GM20000 (cell line): Measurements from ENCODE around the gene ZNF775.
A peak's percentile ranks its signal among the peaks of the same experiment; 100 is the strongest.

Experiments used
- DNase-seq: peaks from one replicate; pipeline ENCODE4 v3.0.0; 2012; ENCODE audit warnings: low spot score
- CTCF ChIP-seq: IDR thresholded peaks from 2 replicates; pipeline ENCODE4 v1.5.1; 2012; ENCODE audit warnings: mild to moderate bottlenecking, control low read depth; ENCODE audit errors: extremely low read depth, missing control alignments

Gene ZNF775

GRCh38 chr7:150374472-150374871 is 4.7 kb upstream of the ZNF775 start:
- TF ChIP-seq CTCF = no peak
- DNase-seq = no peak

- peak; percentile 69 for DNase-seq
Observed at GRCh38 chr7:150375662-150376521, 3.2 kb upstream of the ZNF775 start.

GRCh38 chr7:150376560-150376959 is 2.6 kb upstream of the ZNF775 start:
- no peak for DNase-seq
- no peak for TF ChIP-seq CTCF

More at GRCh38 chr7:150375662-150376521, 3.2 kb upstream of the ZNF775 start:
- no peak for TF ChIP-seq CTCF

GRCh38 chr7:150377196-150377595 is 1.9 kb upstream of the ZNF775 start:
- DNase-seq = no peak
- no peak for TF ChIP-seq CTCF

GRCh38 chr7:150377635-150378034 is 1.5 kb upstream of the ZNF775 start:
- TF ChIP-seq CTCF = no peak
- DNase-seq = no peak

GRCh38 chr7:150378115-150378852 is 846 bp upstream of the ZNF775 start:
- TF ChIP-seq CTCF = no peak
- DNase-seq = peak; percentile 67
